OCI-LY7 (cell line): Measurements from ENCODE around the gene COA3. TPM values are rescaled to one million over a fixed set of nuclear protein-coding genes. Genes with fewer than 3 reads are reported as not detected.

Experiments used
- BruUV-seq: library from RNA; stranded (reverse); fragments of 400-500 nt; replicated peaks from 2 replicates; lab custom pipeline; 2021; lab: Mats Ljungman, UMichigan
- CTCF ChIA-PET: fragments of 300-600 bp; sonication (Branson Sonifier 250); formaldehyde crosslinking; loops from one replicate; lab custom pipeline; 2022; ENCODE audit warnings: antibody characterized with exemption; ENCODE audit not compliant: unreplicated experiment; lab: Charles Lee
- POLR2A ChIA-PET: fragments of 300-600 bp; sonication (Branson Sonifier 250); formaldehyde crosslinking; loops from one replicate; lab custom pipeline; 2022; ENCODE audit warnings: antibody characterized with exemption; lab: Charles Lee
- DNase-seq: peaks from one replicate; pipeline ENCODE4 v3.0.0-alpha.2; 2015; ENCODE audit warnings: low spot score
- H2AFZ ChIP-seq: fragments of 200-600 bp; sonication (generic), shearing (Covaris generic); 2 replicates; pipeline ENCODE4 v1.6.1; 2014; ENCODE audit warnings: mild to moderate bottlenecking, antibody characterized with exemption, low read length, moderate library complexity
- H3K27ac ChIP-seq: fragments of 200-600 bp; sonication (generic); 2 replicates; pipeline ENCODE4 v1.5.1; 2014; ENCODE audit warnings: mixed run types, low read depth, mild to moderate bottlenecking, moderate library complexity, low read length, inconsistent platforms; ENCODE audit not compliant: poor library complexity, severe bottlenecking
- H3K36me3 ChIP-seq: fragments of 200-600 bp; sonication (generic); 2 replicates; pipeline ENCODE4 v1.6.1; 2014; ENCODE audit warnings: mild to moderate bottlenecking, antibody characterized with exemption, low read length, moderate library complexity, mixed read lengths; ENCODE audit not compliant: insufficient read depth
- H3K4me1 ChIP-seq: fragments of 200-600 bp; sonication (generic); 2 replicates; pipeline ENCODE4 v1.5.1; 2014; ENCODE audit warnings: mild to moderate bottlenecking, low read length; ENCODE audit not compliant: insufficient read depth, poor library complexity, severe bottlenecking
- H3K4me2 ChIP-seq: fragments of 200-600 bp; sonication (generic); 2 replicates; pipeline ENCODE4 v1.6.1; 2014; ENCODE audit warnings: mild to moderate bottlenecking, low read length
- H3K4me3 ChIP-seq: fragments of 200-600 bp; sonication (generic); 2 replicates; pipeline ENCODE4 v1.5.1; 2014; ENCODE audit warnings: mild to moderate bottlenecking, low read depth, low read length; ENCODE audit not compliant: poor library complexity, severe bottlenecking
- H3K79me2 ChIP-seq: fragments of 200-600 bp; sonication (generic); 2 replicates; pipeline ENCODE4 v1.6.1; 2016; ENCODE audit warnings: low read depth, mild to moderate bottlenecking, low read length, moderate library complexity, mixed read lengths; ENCODE audit not compliant: insufficient read depth
- H3K9me2 ChIP-seq: fragments of 200-600 bp; sonication (generic); 2 replicates; pipeline ENCODE4 v1.6.1; 2016; ENCODE audit warnings: mild to moderate bottlenecking, low read length, mixed read lengths; ENCODE audit not compliant: insufficient read depth
- H3K9me3 ChIP-seq: fragments of 200-600 bp; sonication (generic); 2 replicates; pipeline ENCODE4 v1.6.1; 2014; ENCODE audit warnings: mild to moderate bottlenecking, mixed run types, low read length, mixed read lengths
- H4K20me1 ChIP-seq: fragments of 200-600 bp; sonication (generic); 2 replicates; pipeline ENCODE4 v1.6.1; 2014; ENCODE audit warnings: mild to moderate bottlenecking, antibody characterized with exemption, low read length, moderate library complexity, mixed read lengths; ENCODE audit not compliant: insufficient read depth
- CTCF ChIP-seq: fragments of 200-600 bp; sonication (generic); conservative IDR thresholded peaks from 2 replicates; pipeline ENCODE4 v1.5.1; 2014; ENCODE audit warnings: mild to moderate bottlenecking, antibody characterized with exemption, low read length, moderate library complexity, mixed read lengths
- EZH2phosphoT487 ChIP-seq: fragments of 200-600 bp; sonication (generic); IDR thresholded peaks from 2 replicates; pipeline ENCODE4 v1.6.1; 2018; ENCODE audit warnings: low read depth, borderline replicate concordance, mild to moderate bottlenecking, mixed run types, antibody characterized with exemption, low read length, moderate library complexity, mixed read lengths
- intact Hi-C: fragments of 100-400 bp; cut with micrococcal nuclease; formaldehyde crosslinking; loops from one replicate; pipeline ENCODE4 v1.10.0; 2022; ENCODE audit not compliant: unreplicated experiment
- total RNA-seq, 2 experiments: library from RNA; depleted of rRNA in 1 of 2; stranded (reverse); fragments of >200 nt in 1 of 2; shearing (Covaris generic) in 1 of 2; gene quantifications; 2 replicates each; pipeline ENCODE4 v1.2.3, GENCODE V29; 2014 to 2022

The COA3 gene
- total RNA-seq, 2 experiments from 2014 or later = 34.9 to 38.2 TPM

DNA sequence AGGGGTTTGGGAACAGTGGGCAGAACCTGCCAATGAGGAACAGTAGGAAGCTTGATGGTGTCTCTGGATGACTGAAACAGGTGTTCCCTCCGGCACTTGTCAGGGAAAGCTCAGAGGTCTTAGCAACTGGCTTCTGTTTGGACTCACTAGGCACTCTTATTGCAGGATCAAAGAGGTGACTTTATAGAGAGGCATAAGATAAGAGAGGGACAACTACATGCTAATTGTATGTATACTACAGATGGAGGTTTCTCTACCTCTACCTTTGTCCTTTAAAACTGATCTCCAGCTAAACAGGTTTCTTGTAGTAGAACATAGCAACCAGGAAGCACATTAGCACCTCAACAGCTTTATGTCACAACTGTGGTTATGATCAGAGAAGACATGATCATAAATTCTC lies 7.7 kb upstream of the COA3 start:
- H3K4me3 ChIP-seq = no peak overlapping the region
- H3K9me2 ChIP-seq = no peaks in the 10 kb centered on the region
- TF ChIP-seq CTCF (no peak), EZH2phosphoT487 (no peak)
- no peak overlapping the region for H3K27ac ChIP-seq
- ChIA-PET CTCF (interaction anchor here (0.6 kb wide), 1 partner anchor 32 kb away, joined by 3 read pairs; no protein-coding TSS in a partner anchor), POLR2A (interaction anchor here (0.6 kb wide), 1 partner anchor 130 kb away, joined by 3 read pairs; no protein-coding TSS in a partner anchor)
- peaks cover 28% of the 10 kb centered on the region for H3K36me3 ChIP-seq
- no peak for DNase-seq
- no peaks in the 10 kb centered on the region for H3K4me1 ChIP-seq
- no peaks in the 10 kb centered on the region for H4K20me1 ChIP-seq
- intact Hi-C loops = no loop called here
- no peaks in the 10 kb centered on the region for H3K79me2 ChIP-seq
- H2AFZ ChIP-seq = no peak overlapping the region
- no peak overlapping the region for H3K4me2 ChIP-seq
- BruUV-seq = no TSS peak
- no peaks in the 10 kb centered on the region for H3K9me3 ChIP-seq

DNA sequence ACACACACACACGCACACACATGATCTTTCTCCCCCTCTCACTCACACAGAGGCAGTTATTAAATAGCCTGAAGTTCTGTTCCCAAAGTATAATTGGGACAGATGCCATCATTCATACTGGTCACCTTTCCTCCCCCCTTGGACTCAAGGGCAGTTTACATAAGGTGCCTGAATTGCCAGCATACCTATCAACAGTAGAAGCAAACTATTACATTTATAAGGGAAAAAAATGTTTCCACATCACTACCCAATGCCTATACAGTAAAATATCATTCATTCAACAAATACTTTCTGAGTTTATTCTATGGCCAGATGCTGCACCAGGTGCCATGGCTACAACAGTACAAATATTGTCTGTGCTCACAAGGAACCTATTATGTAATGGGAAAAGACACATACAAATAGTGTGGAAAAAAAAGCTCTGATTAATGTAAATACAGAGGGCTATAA lies 6.4 kb upstream of the COA3 start:
- POLR2A ChIA-PET = interaction anchor here (1.0 kb wide), 1 partner anchor 11 kb away, joined by 4 read pairs; no protein-coding TSS in a partner anchor
- no peak overlapping the region for H3K4me3 ChIP-seq
- BruUV-seq = no TSS peak
- H4K20me1 ChIP-seq = no peaks in the 10 kb centered on the region
- no peaks in the 10 kb centered on the region for H3K4me1 ChIP-seq
- no peaks in the 10 kb centered on the region for H3K79me2 ChIP-seq
- intact Hi-C loops = no loop called here
- no peak overlapping the region for H3K4me2 ChIP-seq
- DNase-seq = no peak
- H3K27ac ChIP-seq = no peak overlapping the region
- peaks cover 15% of the 10 kb centered on the region; the same call in 1 of the 2 replicates for H3K36me3 ChIP-seq
- no peaks in the 10 kb centered on the region for H3K9me3 ChIP-seq
- H2AFZ ChIP-seq = no peak overlapping the region
- no peaks in the 10 kb centered on the region for H3K9me2 ChIP-seq
- CTCF ChIA-PET = no interaction called here
- no peak for TF ChIP-seq EZH2phosphoT487
- no peak for TF ChIP-seq CTCF

GRCh38 chr17:42803074-42803883 lies 4.8 kb upstream of the COA3 start:
- no TSS peak for BruUV-seq
- no peaks in the 10 kb centered on the region for H3K36me3 ChIP-seq
- H2AFZ ChIP-seq = no peak overlapping the region
- ChIA-PET POLR2A (no interaction called here), CTCF (interaction anchor here (0.6 kb wide), 1 partner anchor 13 kb away, joined by 3 read pairs; no protein-coding TSS in a partner anchor)
- H3K4me3 ChIP-seq = no peak overlapping the region
- H3K9me2 ChIP-seq = no peaks in the 10 kb centered on the region
- H3K79me2 ChIP-seq = no peaks in the 10 kb centered on the region
- no peaks in the 10 kb centered on the region for H3K9me3 ChIP-seq
- H3K4me2 ChIP-seq = no peak overlapping the region
- no peak overlapping the region for H3K27ac ChIP-seq
- DNase-seq = no peak
- intact Hi-C loops = no loop called here
- no peaks in the 10 kb centered on the region for H3K4me1 ChIP-seq
- TF ChIP-seq EZH2phosphoT487 = no peak
- no peak for TF ChIP-seq CTCF
- H4K20me1 ChIP-seq = no peaks in the 10 kb centered on the region
